ENCODE data around the gene PFKFB1.

The PFKFB1 gene

GRCh38 chrX:54920610-54921426, 73.2 kb downstream of the PFKFB1 start, which contains the start of gene TRO:
Gene TRO, plus strand, starts transcription at chrX:54920824. Its CDS starts 1,423 bp downstream, at chrX:54922247.
- peak in 2 of 3 experiments; percentile 40 to 58 for DNase-seq

GRCh38 chrX:54909941-54910340, 84.0 kb downstream of the PFKFB1 start:
- no peak for DNase-seq

DNA sequence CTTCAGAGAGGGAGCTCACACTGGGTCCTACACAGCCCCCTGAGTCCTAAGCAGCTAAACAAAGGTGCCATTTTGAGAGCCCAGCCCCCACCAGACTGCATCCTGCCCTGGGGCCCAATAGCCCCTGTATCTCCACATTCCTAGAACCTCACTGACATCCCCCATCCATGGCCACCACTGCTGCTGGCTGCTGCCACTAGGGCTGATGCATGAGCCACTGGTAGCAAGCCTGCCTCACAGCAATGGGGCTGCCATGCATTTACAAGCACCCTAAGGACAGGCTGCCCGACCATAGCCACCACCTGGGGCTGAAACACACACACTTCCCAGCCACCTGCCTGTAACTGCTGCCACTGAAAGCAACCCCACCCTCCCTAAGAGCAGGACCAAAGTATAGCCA, 99.8 kb downstream of the PFKFB1 start:
- peak in 1 of 3 experiments; percentile 1 for DNase-seq

DNA sequence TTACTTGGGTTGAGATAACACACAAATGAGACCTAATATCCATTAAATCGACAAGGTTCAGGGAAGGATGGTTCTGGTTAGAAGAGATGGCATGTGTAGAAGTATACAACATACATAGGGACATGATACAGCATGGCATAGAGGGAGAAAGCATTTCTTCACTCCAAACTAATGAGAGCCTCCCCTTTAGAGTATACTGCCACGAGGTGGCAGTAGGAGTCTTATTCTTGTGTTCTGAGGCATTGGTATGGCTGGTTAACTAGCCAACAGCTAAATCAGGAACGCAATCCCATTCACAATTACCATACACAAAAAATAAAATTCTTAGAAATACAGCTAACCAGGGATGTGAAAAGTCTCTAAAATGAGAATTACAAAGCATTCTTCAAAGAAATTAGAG, 102.4 kb downstream of the PFKFB1 start:
- peak in 1 of 3 experiments; percentile 60 for DNase-seq

DNA sequence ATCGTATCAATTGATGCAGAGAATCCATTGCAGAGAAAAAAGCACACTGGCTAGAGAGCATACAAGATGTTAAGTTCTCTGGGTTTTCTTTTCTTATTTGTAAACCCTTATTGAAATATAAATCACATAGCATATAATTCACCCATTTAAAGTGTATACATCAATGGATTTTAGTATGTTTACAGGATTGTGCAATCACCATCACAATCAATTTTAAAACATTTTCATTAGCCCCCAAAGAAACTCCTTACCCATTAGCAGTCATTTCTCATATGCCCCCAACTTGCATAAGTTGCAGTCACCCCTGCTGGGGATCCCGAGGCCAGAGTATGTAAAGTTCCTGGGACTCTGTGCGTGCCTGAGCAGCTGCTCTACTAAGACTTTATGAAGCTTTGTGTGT, 108.2 kb downstream of the PFKFB1 start:
- no peak for DNase-seq

Measured in NCI-H1417 (cell line).